Activated effector memory CD4-positive, alpha-beta T cell treated with anti-CD3 and anti-CD28 coated beads, Interleukin-2, amount 50 U/mL, for 16 hours (primary cell): ENCODE results near the gene HSBP1L1.
"Not testable (repeated sequence)": the region's sequence is repeated elsewhere in the genome, so short reads cannot be mapped to it uniquely, and the experiment has no call there.

Experiments
- DNase-seq: peaks from one replicate; pipeline ENCODE4 v3.0.0-alpha.2; 2020

The HSBP1L1 gene

DNA sequence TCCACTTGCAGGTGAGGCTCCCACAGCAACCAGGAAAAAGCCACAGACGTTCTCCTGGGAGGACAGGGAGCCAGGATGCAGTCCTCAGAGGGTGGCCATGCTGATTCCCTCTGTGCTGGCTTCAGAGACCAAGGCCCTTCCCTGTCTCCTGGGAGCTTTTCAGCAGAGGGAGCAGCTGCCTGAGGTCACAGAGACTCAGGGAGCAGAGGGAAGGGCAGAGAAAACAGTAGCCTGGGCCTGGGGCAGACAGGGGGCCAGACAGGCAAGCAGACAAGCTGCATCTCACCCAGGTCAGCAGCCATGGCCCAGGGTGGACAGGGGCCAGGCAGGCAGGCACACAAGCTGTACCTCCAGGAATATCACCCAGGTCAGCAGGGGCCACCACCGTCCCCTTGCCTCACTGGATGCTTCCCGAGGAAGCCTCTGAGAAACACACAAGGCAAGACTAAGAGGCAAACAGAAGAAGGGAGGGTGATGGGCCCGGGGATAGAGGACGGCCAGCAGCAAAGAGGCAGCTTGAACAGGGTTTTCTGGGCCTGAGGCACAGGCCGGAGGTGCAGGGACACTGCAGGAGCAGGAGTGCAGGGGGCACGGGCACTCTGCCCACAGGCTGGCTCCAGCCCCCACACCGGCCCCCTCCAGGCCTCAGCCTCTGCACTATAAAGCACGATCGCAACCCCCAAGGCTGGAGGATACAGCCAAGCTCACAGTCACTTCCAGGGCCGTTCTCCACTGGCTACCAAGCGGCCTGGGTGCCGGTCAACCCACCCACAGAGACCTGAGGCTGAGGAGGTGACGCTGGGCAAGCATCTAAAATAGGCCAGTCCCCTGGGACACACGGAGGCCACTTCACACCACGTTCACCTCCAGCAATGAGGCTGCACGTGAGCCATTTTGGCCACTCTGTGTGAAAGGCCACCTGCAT lies 19.1 kb upstream of the HSBP1L1 start:
- peak; percentile 57 for DNase-seq

DNA sequence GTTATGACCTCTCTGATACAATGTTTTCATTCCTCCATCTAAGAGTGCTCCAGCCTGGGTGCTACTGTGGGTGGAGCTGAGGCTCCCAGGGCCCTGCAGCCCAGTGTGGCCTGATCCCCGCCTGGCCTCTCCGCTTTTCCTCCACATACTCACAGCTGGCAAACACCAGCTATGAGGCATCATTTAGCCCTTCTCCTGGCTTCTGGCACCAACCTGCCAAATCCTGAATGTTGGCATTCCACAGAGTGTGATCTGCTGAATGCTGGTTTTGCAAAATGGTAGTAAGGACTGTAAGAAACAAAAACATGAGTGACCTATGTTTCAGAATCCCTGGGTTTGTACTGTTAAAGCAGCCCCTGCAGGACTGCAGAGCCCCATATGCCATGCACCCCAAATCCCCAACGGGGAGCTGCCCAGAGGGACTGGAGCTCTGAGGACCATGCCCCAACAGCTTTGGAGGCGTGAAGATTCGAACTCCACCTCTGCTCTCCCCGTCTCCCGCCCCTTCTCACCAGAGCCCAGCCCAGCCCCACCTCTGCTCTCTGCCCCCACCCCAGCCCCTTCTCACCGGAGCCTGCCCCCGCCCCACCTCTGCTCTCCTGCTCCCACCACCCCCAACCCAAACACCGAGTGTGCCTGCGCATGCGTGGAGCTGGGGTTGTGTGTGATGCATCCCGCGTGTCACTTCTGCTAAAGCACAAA lies 17.2 kb upstream of the HSBP1L1 start:
- DNase-seq, result peak; percentile 46

DNA sequence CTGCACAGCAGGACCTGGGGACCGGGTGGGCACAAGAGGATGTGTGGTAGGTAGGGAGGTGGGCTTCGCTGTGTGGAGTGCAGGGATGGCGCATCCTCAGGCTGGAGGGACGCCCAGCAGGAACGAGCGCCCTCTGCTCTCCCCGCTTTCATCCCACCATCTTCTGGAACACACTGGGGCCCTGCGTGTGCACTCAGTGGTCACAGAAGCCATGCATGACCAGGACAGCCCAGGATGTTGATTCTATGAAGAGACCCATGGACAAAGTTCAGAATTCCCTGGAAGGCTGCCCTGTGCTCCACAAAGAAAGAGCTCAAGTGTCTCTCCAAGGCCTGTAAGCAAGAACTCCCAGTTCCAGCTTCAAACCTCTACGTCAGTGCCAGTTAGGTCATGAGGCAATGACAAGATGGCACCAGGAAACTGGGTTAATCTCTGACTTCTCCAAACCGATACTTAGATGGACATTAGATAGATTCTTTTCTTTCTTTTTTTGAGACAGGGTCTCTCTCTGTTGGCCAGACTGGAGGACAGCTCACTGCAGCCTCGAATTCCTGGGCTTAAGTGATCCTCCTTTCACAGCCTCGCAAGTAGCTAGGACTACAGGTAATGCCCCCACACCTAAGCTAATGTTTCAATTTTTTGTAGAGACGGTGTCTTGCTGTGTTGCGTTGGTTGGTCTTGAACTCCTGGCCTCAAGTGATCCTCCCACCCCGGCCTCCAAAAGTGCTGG lies 16.4 kb upstream of the HSBP1L1 start:
- peak; percentile 59 for DNase-seq

DNA sequence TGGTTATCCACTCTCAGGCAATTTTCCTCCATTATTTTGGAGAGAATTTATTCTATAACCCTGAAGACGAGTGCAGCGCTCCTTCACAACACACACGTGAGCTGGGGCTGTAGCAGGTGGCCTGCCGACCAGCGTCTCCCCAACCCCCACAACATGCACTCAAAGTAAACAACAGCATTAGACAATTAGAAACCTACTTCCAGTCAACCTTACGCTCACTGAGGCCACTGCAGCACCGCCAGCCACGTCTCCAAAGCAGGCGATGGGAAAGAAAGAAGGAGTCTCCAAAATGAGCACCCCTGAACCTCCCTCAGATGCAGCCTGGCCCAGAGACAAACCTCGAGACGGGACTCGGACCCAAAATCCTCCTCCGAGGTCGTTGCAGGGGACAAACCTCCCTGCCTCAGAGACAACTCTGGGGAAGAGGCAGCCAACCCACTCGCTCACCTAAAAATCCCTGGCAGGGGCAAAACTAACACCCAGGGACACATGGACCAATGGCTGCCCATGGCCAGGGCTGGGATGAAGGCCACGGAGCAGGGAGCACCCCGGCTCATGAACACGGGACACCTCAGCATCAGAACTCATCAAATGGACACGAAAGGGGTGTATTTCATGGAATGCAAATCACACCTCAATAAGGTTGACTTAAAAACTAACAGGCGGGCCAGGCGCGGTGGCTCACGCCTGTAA lies 15.6 kb upstream of the HSBP1L1 start:
- peak; percentile 45 for DNase-seq

DNA sequence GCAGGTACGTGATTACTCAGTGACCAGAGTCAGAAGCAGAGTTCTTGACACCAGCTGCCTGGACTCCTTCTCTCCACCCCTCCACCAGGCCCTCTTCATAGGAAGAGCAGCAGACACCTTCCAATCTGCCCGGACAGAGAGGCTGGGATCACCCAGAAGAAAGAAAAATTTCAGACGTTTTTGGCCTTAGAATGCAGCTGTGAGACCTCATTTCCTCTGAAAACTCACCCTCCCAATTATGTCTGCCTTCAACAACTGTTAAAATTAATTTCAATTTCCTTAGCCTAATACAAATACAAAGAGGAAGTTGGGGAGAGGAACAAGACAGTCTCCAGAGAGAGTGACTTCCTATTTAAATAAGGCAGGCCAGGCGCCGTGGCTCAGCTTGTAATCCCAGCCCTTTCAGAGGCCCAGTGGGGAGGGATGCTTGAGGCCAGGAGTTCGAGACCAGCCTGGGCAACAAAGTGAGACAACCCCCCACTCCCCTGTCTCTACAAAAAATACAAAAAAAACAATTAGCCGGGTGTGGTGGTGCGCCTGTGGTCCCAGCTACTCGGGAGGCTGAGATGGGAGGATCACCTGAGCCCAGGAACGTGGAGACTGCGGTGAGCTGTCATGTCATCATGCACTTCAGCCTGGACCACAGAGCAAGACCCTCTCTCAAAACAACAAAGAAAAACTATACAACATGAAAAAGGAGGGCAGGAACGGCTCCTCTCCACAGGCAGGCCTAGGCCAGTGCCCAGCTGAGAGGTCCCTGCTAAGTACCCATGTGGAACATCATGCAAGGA lies 14.6 kb upstream of the HSBP1L1 start:
- peak; percentile 55 for DNase-seq

DNA sequence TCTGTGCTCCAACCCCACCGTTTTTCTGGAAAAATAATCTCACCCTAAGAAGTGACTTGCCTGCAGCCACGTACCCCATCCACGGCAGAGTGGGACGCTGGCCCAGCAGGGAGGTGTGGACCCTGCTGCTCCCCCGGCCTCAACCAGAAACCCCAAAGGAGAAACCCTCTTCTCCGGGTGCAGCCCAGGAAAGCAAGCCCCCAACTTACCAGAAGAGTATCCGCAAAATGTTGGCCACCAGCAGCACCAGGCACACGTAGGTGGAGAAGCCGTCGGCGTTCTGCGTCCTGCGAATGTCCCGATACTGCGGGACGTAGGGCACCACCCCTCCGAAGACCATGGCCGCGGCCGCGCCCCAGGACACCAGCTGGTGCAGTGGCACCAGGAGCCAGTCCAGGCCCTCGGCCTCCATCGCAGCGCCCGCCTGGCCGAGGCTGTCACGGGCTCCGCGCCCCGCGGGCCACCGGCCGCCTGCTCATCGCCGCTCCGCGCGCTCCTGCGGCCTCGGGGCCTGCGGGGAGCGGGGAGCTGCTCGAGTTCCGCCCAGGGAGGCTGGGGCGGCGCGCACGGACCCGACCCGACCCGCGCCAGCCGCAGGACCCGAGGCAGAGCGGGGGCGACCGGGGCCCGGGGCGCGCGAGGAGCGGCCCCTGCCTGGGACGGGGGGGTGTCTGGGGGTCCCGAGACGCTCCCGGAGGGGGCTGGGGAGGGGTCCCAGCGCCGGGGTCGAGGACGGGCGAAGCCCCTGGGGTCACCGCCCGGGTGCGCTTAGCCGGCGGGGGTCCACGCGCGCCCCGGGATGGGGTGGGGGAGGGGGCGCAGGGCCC lies 13.7 kb upstream of the HSBP1L1 start:
- peak; percentile 67 for DNase-seq

DNA sequence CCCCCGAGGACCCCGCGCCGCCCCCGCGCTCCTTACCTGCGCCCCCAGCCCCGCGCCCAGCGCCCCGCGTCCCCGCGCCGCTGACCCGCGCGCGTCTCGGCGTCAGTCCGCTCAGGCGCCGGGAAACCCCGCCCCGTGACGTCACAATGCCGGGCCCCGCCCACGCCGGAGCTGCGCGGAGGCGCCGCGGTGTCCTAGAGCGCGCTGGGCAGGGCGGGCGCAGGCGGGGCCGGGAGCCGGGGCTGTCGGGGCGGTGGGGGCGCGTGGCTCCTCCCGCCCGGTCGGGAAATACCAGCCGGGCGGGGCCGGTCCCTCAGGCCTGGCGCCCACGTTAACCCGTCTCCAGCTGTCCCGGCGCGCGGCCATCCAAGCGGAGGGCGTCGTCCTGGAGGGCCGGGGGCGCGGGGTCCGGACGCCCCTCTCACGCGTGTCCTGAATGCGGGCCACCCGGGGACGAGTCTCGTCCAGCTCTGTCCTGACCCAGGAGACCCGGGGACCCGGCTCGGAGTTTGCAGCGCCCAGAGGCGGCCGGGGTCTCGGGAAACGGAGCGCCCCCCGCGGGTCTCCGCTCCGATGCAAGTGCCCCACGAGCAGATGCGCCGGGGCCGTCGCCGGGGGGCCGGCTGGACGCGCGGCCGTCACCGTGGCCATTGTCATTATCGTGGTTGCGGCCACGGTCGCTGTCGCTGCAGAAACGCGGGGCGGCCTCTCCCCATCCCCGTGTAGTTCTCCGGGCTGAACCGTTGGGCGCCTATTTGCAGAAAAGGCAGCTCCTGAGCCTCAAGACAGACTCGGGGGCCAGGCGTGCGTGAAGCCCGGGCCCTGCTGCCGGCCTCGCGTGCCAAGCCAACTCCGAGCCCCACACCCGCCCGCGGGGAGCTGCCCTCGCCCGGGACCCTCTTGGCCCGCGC lies 12.6 kb upstream of the HSBP1L1 start, which contains the start of gene SLC66A2:
TSS of gene SLC66A2 (minus strand) at position 109 of the 911 bp plus-strand sequence. CDS start 727 bp downstream, outside the sequence.
- DNase-seq, result peak; percentile 98

DNA sequence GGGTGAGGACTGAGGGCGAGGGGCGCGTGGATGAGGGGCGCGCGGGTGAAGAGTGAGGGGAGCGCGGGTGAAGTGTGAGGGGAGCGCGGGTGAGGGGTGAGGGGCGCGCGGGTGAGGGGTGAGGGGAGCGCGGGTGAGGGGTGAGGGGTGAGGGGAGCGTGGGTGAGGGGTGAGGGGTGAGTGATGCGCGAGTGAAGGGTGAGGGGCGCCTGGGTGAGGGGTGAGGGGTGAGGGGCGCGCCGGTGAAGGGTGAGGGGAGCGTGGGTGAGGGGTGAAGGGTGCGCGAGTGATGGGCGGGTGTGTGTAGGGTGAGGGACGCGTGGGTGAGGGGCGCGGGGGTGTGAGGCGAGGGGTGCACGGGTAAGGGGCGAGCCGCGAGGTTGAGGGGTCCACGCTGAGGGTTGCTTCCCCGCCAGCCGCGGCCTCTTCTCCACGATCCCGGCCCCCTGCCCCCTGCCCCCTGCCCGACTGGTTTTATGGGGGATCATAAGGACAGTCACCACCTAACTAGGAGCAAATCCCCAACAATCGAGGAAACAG lies 11.9 kb upstream of the HSBP1L1 start:
- peak; percentile 55 for DNase-seq

DNA sequence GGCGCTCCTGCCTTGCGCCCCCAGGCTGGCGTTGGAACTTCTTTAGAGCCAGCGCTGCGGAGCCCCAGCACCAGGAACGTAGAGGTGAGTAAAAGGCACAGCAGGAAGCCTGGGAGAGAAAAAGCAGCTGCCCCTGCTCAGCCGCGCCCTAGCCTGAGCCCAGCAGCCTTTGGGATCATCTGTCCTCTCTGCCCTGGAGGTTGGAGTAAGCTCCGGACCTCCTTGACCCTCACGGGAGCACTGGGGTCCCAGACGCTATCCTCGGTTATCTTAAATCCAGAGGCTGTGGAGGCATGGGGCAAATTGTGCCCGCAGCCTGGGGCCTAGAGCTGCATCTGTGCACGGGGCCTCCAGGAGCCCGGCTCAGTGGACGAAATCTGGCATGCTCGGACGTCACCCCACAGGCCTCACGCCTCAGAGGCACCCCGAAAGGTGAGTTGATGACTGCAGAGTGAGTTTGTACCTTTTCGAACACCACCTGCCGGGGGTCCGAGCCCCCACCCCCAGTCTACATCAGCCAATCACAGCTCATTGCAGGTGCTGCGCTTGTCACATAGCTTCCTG lies 11.4 kb upstream of the HSBP1L1 start:
- peak; percentile 62 for DNase-seq

DNA sequence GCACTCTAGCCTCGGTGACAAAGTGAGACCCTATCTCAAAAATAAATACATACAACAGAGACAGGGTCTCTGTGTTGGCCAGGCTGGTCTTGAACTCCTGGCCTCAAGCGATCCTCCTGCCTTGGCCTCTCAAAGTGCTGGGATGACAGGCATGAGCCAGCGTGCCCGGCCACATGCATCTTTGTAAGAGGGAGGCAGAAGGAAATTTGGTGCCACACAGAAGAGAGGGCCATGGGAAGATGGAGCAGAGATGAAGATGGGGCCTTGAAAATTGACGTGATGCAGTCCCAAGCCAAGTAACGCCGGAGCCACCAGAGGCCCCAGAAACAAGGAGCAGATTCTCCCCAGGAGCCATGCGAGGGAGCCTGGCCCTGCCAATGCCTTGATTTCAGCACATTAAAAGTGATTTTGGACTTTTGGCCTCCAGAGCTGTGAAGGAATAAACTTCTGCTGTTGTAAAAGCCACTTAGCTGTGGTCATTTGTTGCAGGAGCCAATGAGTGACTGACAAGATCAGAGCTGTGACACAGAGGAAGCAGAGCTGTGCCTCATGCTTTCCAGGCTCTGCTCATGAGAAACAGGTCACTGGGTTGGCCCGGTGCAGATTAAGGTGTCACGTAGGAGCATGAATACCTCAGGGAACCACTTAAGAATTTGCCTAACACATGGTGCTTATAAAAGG lies 10.3 kb upstream of the HSBP1L1 start:
- peak; percentile 58 for DNase-seq

DNA sequence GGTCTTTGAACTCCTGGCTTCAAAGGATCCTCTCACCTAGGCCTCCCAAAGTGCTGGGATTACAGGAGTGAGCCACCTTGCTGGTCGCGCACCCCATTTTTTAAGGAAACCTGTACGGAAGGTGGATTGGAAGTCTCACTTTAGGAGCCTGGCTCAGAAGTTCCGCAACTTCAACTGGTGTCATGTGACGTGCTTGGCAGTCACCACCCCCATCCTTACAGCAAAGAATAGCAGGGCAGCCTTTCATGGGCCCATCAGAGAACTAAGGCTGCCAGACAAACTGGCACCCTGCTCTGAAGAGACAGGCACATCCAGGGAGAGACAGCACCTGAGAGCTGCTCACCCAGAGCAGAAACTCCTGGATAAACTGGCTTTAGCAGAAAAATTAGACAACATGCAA lies 9.7 kb upstream of the HSBP1L1 start:
- peak; percentile 53 for DNase-seq

DNA sequence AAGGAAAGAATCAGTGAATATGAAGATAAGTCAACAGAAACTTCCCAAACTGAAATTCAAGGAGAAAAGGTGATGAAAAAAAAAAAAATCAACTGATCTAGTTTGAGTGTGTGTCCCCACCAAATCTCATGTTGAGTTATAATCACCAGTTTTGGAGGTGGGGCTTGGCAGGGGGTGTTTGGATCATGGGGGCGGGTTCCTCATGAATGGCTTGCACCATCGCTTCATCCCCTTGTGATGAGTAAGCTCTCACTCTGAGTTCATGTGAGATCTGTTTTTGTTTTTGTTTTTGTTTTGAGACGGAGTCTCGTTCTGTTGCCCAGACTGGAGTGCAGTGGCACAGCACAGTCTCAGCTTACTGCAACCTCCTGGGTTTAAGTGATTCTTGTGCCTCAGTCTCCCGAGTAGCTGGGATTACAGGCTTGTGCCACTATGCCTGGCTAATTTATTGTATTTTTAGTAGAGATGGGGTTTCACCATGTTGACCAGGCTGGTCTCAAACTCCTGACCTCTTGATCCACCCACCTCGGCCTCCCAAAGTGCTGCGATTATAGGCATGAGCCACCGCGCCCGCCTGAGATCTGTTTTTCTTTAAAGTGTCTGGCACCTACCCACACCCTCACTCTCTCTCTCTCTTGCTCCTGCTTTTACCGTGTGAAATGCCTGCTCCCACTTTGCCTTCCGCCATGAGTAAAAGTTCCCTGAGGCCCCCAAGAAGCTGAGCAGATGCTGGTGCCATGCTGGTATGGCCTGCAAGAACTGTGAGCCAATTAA lies 9.0 kb upstream of the HSBP1L1 start:
- peak; percentile 53 for DNase-seq

DNA sequence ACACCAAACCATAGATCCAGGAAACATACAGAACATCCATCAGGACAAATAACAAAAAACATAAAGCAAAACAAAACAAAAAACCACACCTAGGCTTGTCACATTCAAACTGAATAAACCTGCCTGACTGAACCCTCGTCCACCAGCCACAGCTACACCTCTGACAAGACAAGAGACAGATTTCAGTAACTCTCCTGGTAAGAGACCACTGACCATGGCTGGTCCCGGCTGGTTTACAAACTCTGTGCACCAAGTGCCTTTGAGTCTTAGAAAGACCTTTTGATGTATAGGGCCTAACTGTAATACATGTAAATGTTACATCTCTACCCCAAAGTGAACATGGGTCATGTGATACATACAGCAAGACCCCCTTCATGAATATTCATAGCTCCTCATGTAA lies 8.2 kb upstream of the HSBP1L1 start:
- peak; percentile 34 for DNase-seq

DNA sequence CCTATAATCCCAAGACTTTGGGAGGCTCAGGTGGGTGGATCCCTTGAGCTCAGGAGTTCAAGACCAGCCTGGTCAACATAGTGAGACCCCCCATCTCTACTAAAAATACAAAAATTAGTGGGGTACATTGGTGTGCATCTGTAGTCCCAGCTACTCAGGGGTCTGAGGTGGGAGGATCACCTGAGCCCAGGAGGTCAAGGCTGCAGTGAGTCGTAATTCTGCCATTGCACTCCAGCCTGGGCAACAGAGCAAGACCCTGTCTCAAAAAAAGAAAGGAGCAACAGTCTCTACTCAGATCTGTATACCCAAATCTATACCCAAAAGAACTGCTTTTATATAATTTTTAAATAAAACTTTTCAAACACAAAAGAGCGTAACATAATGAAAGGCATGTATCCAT lies 5.5 kb upstream of the HSBP1L1 start:
- no peak for DNase-seq

DNA sequence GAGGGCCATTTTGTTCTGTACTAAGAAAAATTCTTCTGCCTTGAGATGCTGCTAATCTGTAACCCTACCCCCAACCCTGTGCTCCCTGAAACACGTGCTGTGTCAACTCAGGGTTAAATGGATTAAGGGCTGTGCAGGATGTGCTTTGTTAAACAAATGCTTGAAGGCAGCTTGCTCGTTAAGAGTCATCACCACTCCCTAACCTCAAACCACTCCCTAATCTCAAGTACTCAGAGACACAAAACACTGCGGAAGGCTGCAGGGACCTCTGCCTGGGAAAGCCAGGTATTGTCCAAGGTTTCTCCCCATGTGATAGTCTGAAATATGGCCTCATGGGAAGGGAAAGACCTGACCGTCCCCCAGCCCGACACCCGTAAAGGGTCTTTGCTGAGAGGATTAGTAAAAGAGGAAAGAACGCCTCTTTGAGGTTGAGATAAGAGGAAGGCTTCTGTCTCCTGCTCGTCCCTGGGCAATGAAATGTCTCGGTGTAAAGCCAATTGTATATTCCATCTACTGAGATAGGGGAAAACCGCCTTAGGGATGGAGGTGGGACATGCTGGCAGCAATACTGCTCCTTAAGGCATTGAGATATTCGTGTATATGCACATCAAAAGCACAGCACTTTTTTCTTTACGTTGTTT lies 4.2 kb upstream of the HSBP1L1 start:
- not testable (repeated sequence) for DNase-seq

DNA sequence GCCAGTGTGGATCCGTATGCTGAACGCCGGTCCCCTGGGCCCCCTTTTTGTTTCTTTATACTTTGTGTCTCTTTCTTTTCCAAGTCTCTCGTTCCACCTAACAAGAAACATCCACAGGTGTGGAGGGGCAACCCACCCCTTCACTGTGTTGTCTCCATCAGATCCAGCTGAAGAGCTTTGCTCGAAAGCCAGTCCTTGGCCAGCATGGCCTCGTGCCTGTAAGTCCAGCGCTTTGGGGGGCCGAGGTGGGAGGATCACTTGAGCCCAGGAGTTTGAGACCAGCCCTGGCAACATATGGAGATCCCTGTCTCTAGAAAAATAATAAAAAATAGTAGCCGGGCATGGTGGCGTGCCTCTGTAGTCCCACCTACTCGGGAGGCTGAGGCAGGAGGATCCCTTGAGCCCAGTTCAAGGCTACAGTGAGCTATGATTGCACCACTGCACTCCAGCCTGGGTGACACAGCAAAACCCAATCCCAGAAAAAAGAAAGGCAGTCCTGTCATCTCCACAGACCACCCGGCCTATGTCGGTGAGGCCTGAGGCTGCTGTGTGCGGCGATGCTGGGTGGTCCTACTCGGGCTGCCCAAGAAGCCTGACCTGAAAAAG lies 3.4 kb upstream of the HSBP1L1 start:
- no peak for DNase-seq
